Subcutaneous abdominal adipose tissue (tissue), 5 donors: Measurements from ENCODE around the gene CHMP4B.

Experiments
- H3K27ac ChIP-seq: one replicate; pipeline ENCODE4 v1.7.0; 2013; ENCODE audit warnings: low read depth, mild to moderate bottlenecking, inconsistent platforms, low read length, moderate library complexity
- H3K27me3 ChIP-seq, 5 donors: one replicate each; pipeline ENCODE4 v1.7.0; 2013; ENCODE audit warnings: low read length in 5 of 5, inconsistent platforms in 1 of 5; ENCODE audit not compliant: control insufficient read depth in 5 of 5, insufficient read depth in 4 of 5
- H3K36me3 ChIP-seq, 5 donors: one replicate each; pipeline ENCODE4 v1.7.0; 2013; ENCODE audit warnings: low read length in 5 of 5; ENCODE audit not compliant: control insufficient read depth in 5 of 5, insufficient read depth in 5 of 5
- H3K4me1 ChIP-seq, 5 donors: one replicate each; pipeline ENCODE4 v1.7.0; 2013; ENCODE audit warnings: low read length in 5 of 5, mild to moderate bottlenecking in 3 of 5, moderate library complexity in 1 of 5; ENCODE audit not compliant: control insufficient read depth in 5 of 5, insufficient read depth in 5 of 5
- H3K4me3 ChIP-seq, 5 donors: one replicate each; pipeline ENCODE4 v1.7.0; 2013; ENCODE audit warnings: low read length in 5 of 5, low read depth in 1 of 5
- H3K9ac ChIP-seq, 5 donors: one replicate each; pipeline ENCODE4 v1.7.0; 2013; ENCODE audit warnings: low read length in 5 of 5, mild to moderate bottlenecking in 4 of 5, moderate library complexity in 3 of 5
- H3K9me3 ChIP-seq, 5 donors: one replicate each; pipeline ENCODE4 v1.7.0; 2013; ENCODE audit warnings: low read length in 5 of 5; ENCODE audit not compliant: control insufficient read depth in 5 of 5
- donor health status: healthy.
- donor health status: healthy.
- donor health status: healthy.
- donor health status: healthy.
- donor health status: healthy.

CHMP4B gene

DNA sequence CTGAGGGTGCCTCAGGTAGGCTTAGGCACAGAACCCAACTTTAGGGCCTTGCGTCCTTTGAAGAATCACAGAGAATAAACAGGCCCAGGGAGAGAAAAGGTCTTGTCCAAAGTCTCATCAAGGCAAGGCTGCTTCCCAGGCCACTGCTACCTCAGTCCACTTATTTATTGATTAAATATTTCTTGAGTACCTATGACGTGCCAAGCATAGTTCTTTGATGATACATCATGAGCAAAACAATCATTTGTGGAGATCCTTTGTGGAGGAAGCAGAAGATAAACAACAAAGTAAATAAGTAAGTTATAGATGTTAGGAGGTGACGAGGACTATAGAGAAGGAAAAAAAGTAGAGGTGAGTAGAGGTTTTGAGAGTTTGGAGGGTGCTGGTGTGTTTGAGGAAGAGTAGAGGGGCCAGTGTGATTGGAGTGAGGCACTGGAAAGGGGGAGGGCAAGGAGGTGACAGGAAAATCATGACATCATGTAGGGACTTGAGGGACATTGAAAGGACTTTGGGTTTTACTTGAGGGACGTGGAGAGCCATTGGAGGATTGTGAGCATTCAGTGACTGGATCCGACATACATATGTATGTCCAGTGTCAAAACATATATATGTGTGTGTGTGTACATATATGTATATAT is 14.1 kb upstream of the CHMP4B start:
- Histone ChIP-seq H3K27ac (no peak overlapping the region), H3K9me3 (no peaks in the 10 kb centered on the region), H3K27me3 (no peaks in the 10 kb centered on the region), H3K36me3 (no peaks in the 10 kb centered on the region), H3K4me3 (no peak overlapping the region), H3K9ac (no peak overlapping the region), H3K4me1 (peaks cover 0 to 17% (median 0%) of the 10 kb centered on the region in 5 donors)

DNA sequence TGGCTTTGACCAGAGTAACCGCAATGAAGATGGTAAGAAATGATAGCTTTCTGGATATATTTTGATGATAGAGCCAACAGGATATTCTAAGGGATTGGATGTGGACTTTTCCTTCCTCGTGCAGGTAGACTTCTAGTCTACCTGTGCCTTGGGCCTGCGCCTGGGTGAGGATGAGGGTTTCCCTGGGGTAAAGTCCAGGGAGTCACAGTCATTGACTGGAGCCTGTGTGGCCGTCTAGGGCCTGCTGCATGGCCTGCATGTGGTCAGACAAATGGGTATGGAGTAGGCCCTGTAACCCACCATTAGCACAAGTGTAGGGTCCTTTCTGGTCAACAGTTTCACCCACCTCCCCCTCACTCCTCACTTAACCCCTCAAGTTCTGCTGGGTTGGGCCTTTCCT is 12.7 kb upstream of the CHMP4B start:
- H3K9ac ChIP-seq, result no peak overlapping the region
- no peak overlapping the region for H3K4me3 ChIP-seq
- H3K27me3 ChIP-seq, result no peaks in the 10 kb centered on the region
- no peaks in the 10 kb centered on the region for H3K36me3 ChIP-seq
- no peaks in the 10 kb centered on the region for H3K9me3 ChIP-seq
- no peak overlapping the region for H3K27ac ChIP-seq
- H3K4me1 ChIP-seq, result peaks cover 0 to 9% (median 0%) of the 10 kb centered on the region in 5 donors

GRCh38 chr20:33803921-33804337 is 7.2 kb upstream of the CHMP4B start:
- no peaks in the 10 kb centered on the region for H3K4me1 ChIP-seq
- H3K9me3 ChIP-seq, result no peaks in the 10 kb centered on the region
- H3K9ac ChIP-seq, result no peak overlapping the region
- no peaks in the 10 kb centered on the region for H3K36me3 ChIP-seq
- no peaks in the 10 kb centered on the region for H3K27me3 ChIP-seq
- no peak overlapping the region for H3K4me3 ChIP-seq
- no peak overlapping the region for H3K27ac ChIP-seq

GRCh38 chr20:33808388-33808787 is 2.8 kb upstream of the CHMP4B start:
- no peak overlapping the region for H3K4me3 ChIP-seq
- no peaks in the 10 kb centered on the region for H3K27me3 ChIP-seq
- H3K9me3 ChIP-seq, result no peaks in the 10 kb centered on the region
- peaks cover 0 to 23% (median 21%) of the 10 kb centered on the region in 5 donors for H3K4me1 ChIP-seq
- H3K9ac ChIP-seq, result no peak overlapping the region
- no peak overlapping the region for H3K27ac ChIP-seq
- H3K36me3 ChIP-seq, result no peaks in the 10 kb centered on the region

DNA sequence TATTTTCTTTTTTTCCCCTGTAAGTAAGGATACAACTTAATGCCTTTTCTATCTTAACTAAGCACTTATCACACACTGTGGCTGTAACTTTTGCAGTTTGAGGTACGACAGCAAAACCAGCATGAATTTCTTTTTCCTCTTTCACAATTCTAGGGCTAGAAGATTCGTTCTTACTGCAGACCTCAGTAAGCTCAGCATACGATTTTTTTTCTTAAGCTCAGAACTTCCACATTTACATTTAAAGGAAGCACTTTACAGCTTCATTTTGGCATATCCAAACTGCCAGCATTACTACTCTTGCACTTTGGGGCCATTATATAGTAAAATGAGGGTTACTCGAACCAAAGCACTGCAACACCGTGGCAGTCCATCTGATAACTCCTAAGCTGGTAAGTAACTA is 889 bp upstream of the CHMP4B start:
- Histone ChIP-seq H3K9me3 (no peaks in the 10 kb centered on the region), H3K4me3 (peak overlapping the region in 1 of 5 donors; percentile 2), H3K36me3 (no peaks in the 10 kb centered on the region), H3K9ac (peak overlapping the region in 1 of 5 donors; percentile 39), H3K4me1 (peaks cover 3 to 42% (median 37%) of the 10 kb centered on the region in 5 donors), H3K27me3 (no peaks in the 10 kb centered on the region), H3K27ac (no peak overlapping the region)

DNA sequence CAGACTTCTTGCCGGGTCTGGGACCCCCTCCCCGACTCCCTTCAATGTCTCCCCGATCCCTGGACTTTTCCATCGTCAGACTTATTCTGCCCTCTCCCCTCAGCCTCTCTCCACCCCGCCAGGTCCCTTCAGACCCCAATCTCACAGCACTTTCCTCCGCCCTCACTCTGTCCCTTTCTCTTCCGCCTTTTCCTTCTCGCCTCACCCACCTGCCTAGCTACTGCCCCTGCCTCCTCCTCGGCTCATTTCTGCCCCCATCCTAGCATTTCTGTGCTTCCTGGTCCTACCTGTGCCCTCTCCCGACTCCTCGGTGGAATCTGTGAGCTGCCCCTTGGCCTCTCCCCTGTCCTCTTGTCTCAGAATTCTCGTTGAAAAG is 616 bp downstream of the CHMP4B start:
- Histone ChIP-seq H3K36me3 (peaks cover 0 to 5% (median 0%) of the 10 kb centered on the region in 5 donors), H3K9ac (peak overlapping the region; percentile 100), H3K27ac (peak overlapping the region; percentile 100), H3K9me3 (no peaks in the 10 kb centered on the region), H3K4me1 (peaks cover 3 to 45% (median 38%) of the 10 kb centered on the region in 5 donors), H3K27me3 (no peaks in the 10 kb centered on the region), H3K4me3 (peak overlapping the region; percentile 84 to 100 (median 94))

DNA sequence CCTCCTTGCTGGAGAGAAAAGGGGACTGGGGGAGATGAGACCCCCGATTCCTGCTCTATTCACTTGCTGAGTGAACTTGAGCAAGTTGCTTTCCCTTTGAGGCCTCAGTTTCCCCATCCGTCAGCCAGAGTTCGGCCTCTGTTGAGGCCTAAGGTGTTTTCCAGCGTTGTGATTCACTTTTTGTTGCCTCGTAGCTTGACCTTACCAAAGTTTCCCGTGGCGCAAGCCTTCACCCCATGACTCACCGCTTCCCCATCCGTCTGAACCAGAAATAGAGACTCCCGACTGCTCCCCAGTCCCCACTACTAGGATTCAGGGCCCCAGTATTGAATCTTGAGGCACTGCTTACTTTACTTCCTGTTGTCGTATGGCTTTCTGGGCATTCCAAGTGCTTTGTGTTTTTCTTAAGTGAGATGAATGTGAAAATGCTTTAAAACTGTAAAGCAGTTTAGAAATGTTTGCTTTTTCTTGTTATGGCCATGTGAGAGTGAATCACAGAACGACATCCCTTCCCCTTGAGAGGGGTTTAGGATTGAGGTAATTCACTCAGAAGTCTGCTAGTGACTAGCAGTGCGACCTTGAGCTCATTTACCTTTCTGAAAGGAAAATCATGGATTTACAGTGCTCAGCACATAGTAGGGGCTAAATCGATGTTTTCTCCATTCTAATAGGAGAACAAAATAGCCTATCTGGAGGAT is 1.2 kb downstream of the CHMP4B start:
- Histone ChIP-seq H3K9me3 (no peaks in the 10 kb centered on the region), H3K9ac (peak overlapping the region; percentile 100), H3K4me1 (peaks cover 3 to 48% (median 38%) of the 10 kb centered on the region in 5 donors), H3K36me3 (peaks cover 0 to 5% (median 0%) of the 10 kb centered on the region in 5 donors), H3K4me3 (peak overlapping the region; percentile 84 to 100 (median 94)), H3K27me3 (no peaks in the 10 kb centered on the region), H3K27ac (peak overlapping the region; percentile 100)

DNA sequence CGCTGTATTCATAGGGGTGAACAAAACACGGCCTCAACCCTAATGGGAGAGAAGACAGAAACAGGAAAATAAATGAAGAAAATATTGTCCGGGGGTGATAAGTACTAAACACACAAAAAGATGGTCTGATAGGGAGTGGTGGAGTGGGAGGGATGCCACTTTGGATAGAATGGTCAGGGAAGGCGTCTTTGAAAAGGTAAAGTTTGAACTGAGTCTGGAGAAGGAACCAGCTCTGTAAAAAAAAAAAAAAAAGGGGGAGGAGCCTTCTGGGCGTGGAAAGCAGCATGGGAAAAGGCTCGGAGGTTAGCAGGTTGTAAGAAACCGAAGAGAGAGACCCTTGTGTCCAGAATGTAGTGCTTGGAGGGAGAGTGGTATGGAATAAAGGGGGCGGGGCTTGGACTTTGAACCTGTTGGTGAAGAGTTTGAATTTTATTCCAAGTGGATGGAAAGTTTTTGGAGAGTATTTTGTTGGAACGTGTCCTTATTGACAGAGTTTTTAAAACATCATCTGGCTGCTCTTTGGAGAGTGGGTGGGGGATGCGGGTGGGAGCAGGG is 1.8 kb downstream of the CHMP4B start:
- H3K36me3 ChIP-seq, result peaks cover 0 to 5% (median 0%) of the 10 kb centered on the region in 5 donors
- H3K27ac ChIP-seq, result peak overlapping the region; percentile 100
- peak overlapping the region; percentile 100 for H3K9ac ChIP-seq
- peaks cover 3 to 48% (median 38%) of the 10 kb centered on the region in 5 donors for H3K4me1 ChIP-seq
- H3K4me3 ChIP-seq, result peak overlapping the region; percentile 84 to 100 (median 94)
- no peaks in the 10 kb centered on the region for H3K9me3 ChIP-seq
- no peaks in the 10 kb centered on the region for H3K27me3 ChIP-seq

DNA sequence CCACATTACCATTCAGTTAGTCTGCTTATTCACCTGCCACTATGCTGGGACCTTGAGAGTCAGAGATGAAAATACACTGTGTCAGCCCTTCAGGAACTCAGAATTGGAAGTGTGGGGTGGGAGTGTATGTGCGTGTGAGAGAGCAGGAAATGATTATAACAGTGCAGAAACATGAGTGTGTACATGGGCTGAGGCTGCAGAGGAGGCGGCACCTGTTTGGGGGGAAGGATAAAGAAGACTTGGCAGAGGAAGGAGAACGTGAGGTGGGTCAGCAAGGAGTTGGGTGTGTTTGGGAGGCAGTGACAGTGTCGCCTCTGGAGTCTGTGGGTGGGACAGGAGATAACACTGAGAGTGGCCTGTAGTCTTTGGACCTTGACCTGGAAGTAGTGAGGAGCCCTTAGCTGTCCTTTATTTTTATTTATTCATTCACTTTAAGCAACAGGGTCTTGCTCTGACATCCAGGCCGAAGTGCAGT is 3.1 kb downstream of the CHMP4B start:
- H3K4me3 ChIP-seq, result no peak overlapping the region
- no peak overlapping the region for H3K27ac ChIP-seq

DNA sequence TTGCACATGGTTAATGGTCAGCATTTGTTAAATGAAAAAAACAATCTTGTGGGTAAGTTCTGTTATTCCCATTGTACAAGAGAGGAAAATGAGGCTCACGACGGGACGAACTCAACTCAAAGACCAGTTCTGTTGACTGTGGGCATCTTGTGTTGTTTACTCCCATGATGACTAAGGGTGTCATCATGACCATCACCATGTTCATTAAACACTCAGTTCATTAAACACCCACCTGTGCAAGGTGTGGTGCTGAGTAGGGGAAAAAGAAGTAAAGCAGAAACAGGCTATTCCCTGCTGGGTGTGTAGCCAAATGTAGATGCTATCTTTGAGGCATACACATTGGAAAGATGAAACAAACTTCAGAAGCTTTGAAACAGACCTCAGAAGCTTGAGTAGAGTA is 4.5 kb downstream of the CHMP4B start:
- Histone ChIP-seq H3K4me3 (no peak overlapping the region), H3K36me3 (peaks cover 0 to 5% (median 0%) of the 10 kb centered on the region in 5 donors), H3K9me3 (no peaks in the 10 kb centered on the region), H3K27ac (no peak overlapping the region), H3K27me3 (no peaks in the 10 kb centered on the region), H3K4me1 (peaks cover 3 to 54% (median 37%) of the 10 kb centered on the region in 5 donors), H3K9ac (no peak overlapping the region)

More for the DNA sequence above, 3.1 kb downstream of the CHMP4B start:
- H3K4me1 ChIP-seq, result peaks cover 3 to 52% (median 38%) of the 10 kb centered on the region in 5 donors
- H3K9me3 ChIP-seq, result no peaks in the 10 kb centered on the region
- peaks cover 0 to 5% (median 0%) of the 10 kb centered on the region in 5 donors for H3K36me3 ChIP-seq
- H3K27me3 ChIP-seq, result no peaks in the 10 kb centered on the region
- no peak overlapping the region for H3K9ac ChIP-seq
